Measurements from ENCODE around the gene SUZ12. TPM values are rescaled to one million over a fixed set of nuclear protein-coding genes. Genes with fewer than 3 reads are reported as not detected.
"Not testable (repeated sequence)": the region's sequence is repeated elsewhere in the genome, so short reads cannot be mapped to it uniquely, and the experiment has no call there.

The SUZ12 gene
- total and polyA plus RNA-seq, 9 of the 15 experiments (the other 6 are each of a cell fraction or from before 2014, with no cell fraction given): 19.5 to 64.3 (median 47.2) TPM

- H4K20me1 ChIP-seq (replicated peaks; ENCODE audit: control insufficient read depth, insufficient read depth, low read length); FAIRE-seq; ATAC-seq; H3K4me2 ChIP-seq (ENCODE audit: insufficient read depth, low read length); POLR2A ChIA-PET; H3K9me1 ChIP-seq (ENCODE audit: control insufficient read depth, insufficient read depth, low read length); H3K4me3 ChIP-seq; H3K79me2 ChIP-seq (ENCODE audit: control insufficient read depth, insufficient read depth, low read length); intact Hi-C loops (cut with micrococcal nuclease); H3K27ac ChIP-seq (ENCODE audit: extremely low read depth, low read depth, low read length); H3K4me1 ChIP-seq (replicated peaks in 1 of 2; ENCODE audit: control insufficient read depth in 2 of 2, insufficient read depth in 2 of 2, low read length in 2 of 2); BruUV-seq (replicated peaks); H3K27me3 ChIP-seq (ENCODE audit: control insufficient read depth in 2 of 2, insufficient read depth in 2 of 2, low read length in 2 of 2); DNase-seq (ENCODE audit: extremely low read depth in 1 of 4, low spot score in 3 of 4); CTCF ChIA-PET (ENCODE audit: low intra/inter-chr PET ratio); H3K9me3 ChIP-seq (replicated peaks; ENCODE audit: control insufficient read depth, insufficient read depth, low read depth, low read length); H3K9ac ChIP-seq (ENCODE audit: insufficient read depth in 1 of 2, low read depth in 2 of 2, low read length in 2 of 2); in situ Hi-C loops (cut with MboI); H2AFZ ChIP-seq (ENCODE audit: low read depth, low read length): not testable (repeated sequence)
- peaks cover 52% of the 10 kb centered on the region for H3K36me3 ChIP-seq (ENCODE audit: control insufficient read depth, insufficient read depth, low read length)
- WGBS (ENCODE audit: insufficient coverage, low coverage, missing lambda C conversion rate): 93% methylated on average over 13 of the region's 14 CpGs
Observed at GRCh38 chr17:31974269-31975071, 37.7 kb downstream of the SUZ12 start.

GRCh38 chr17:31975391-31975790 is 38.6 kb downstream of the SUZ12 start:
- not testable (repeated sequence) for H3K79me2 ChIP-seq (ENCODE audit: control insufficient read depth, insufficient read depth, low read length); BruUV-seq (replicated peaks)

GRCh38 chr17:31991821-31992220 is 55.0 kb downstream of the SUZ12 start:
- POLR2A ChIA-PET: not testable (repeated sequence)

More at GRCh38 chr17:31975391-31975790, 38.6 kb downstream of the SUZ12 start:
- in situ Hi-C loops (cut with MboI); DNase-seq (ENCODE audit: extremely low read depth in 1 of 4, low spot score in 3 of 4); H3K4me1 ChIP-seq (replicated peaks in 1 of 2; ENCODE audit: control insufficient read depth in 2 of 2, insufficient read depth in 2 of 2, low read length in 2 of 2); intact Hi-C loops (cut with micrococcal nuclease); H3K4me3 ChIP-seq; ATAC-seq; H3K9ac ChIP-seq (ENCODE audit: insufficient read depth in 1 of 2, low read depth in 2 of 2, low read length in 2 of 2); H3K4me2 ChIP-seq (ENCODE audit: insufficient read depth, low read length); H2AFZ ChIP-seq (ENCODE audit: low read depth, low read length); CTCF ChIA-PET (ENCODE audit: low intra/inter-chr PET ratio); POLR2A ChIA-PET; H3K9me3 ChIP-seq (replicated peaks; ENCODE audit: control insufficient read depth, insufficient read depth, low read depth, low read length); H3K9me1 ChIP-seq (ENCODE audit: control insufficient read depth, insufficient read depth, low read length); FAIRE-seq; H4K20me1 ChIP-seq (replicated peaks; ENCODE audit: control insufficient read depth, insufficient read depth, low read length); H3K27me3 ChIP-seq (ENCODE audit: control insufficient read depth in 2 of 2, insufficient read depth in 2 of 2, low read length in 2 of 2); H3K27ac ChIP-seq (ENCODE audit: extremely low read depth, low read depth, low read length): not testable (repeated sequence)
- peaks cover 51% of the 10 kb centered on the region for H3K36me3 ChIP-seq (ENCODE audit: control insufficient read depth, insufficient read depth, low read length)
- 90% methylated on average over 5 of the region's 5 CpGs for WGBS (ENCODE audit: insufficient coverage, low coverage, missing lambda C conversion rate)

More at GRCh38 chr17:31991821-31992220, 55.0 kb downstream of the SUZ12 start:
- H3K27ac ChIP-seq (ENCODE audit: extremely low read depth, low read depth, low read length); intact Hi-C loops (cut with micrococcal nuclease); H3K9ac ChIP-seq (ENCODE audit: insufficient read depth in 1 of 2, low read depth in 2 of 2, low read length in 2 of 2); H3K4me3 ChIP-seq; H4K20me1 ChIP-seq (replicated peaks; ENCODE audit: control insufficient read depth, insufficient read depth, low read length); H3K79me2 ChIP-seq (ENCODE audit: control insufficient read depth, insufficient read depth, low read length); H3K9me3 ChIP-seq (replicated peaks; ENCODE audit: control insufficient read depth, insufficient read depth, low read depth, low read length); H3K4me1 ChIP-seq (replicated peaks in 1 of 2; ENCODE audit: control insufficient read depth in 2 of 2, insufficient read depth in 2 of 2, low read length in 2 of 2); BruUV-seq (replicated peaks); FAIRE-seq; CTCF ChIA-PET (ENCODE audit: low intra/inter-chr PET ratio); H2AFZ ChIP-seq (ENCODE audit: low read depth, low read length); H3K9me1 ChIP-seq (ENCODE audit: control insufficient read depth, insufficient read depth, low read length); H3K27me3 ChIP-seq (ENCODE audit: control insufficient read depth in 2 of 2, insufficient read depth in 2 of 2, low read length in 2 of 2); DNase-seq (ENCODE audit: extremely low read depth in 1 of 4, low spot score in 3 of 4); H3K4me2 ChIP-seq (ENCODE audit: insufficient read depth, low read length); ATAC-seq; in situ Hi-C loops (cut with MboI): not testable (repeated sequence)
- peaks cover 94% of the 10 kb centered on the region for H3K36me3 ChIP-seq (ENCODE audit: control insufficient read depth, insufficient read depth, low read length)
- WGBS (ENCODE audit: insufficient coverage, low coverage, missing lambda C conversion rate): 93% methylated on average over 8 of the region's 8 CpGs

All from K562 (cell line).